Hindlimb muscle (tissue), 1 donor: ENCODE data around the gene COL6A1. TPM values are rescaled to one million over a fixed set of nuclear protein-coding genes. Genes with fewer than 3 reads are reported as not detected.
"Not testable (repeated sequence)": the region's sequence is repeated elsewhere in the genome, so short reads cannot be mapped to it uniquely, and the experiment has no call there.

Experiments used
- DNase-seq: peaks from one replicate; pipeline ENCODE4 v3.0.0-alpha.2; 2013
- polyA plus RNA-seq: library from polyadenylated mRNA; unstranded; fragments of 120-200 nt; gene quantifications from one replicate; pipeline ENCODE4 v1.2.1, GENCODE V29; 2013; ENCODE audit not compliant: insufficient read length

Gene COL6A1
- polyA plus RNA-seq, 1 donor: 430 TPM

- DNase-seq: no peak
Observed at GRCh38 chr21:45969921-45970673, 11.5 kb upstream of the COL6A1 start.

GRCh38 chr21:45970674-45971615 is 10.6 kb upstream of the COL6A1 start:
- DNase-seq: no peak

GRCh38 chr21:45971616-45972352 is 9.8 kb upstream of the COL6A1 start:
- DNase-seq: no peak

GRCh38 chr21:45972353-45972715 is 9.2 kb upstream of the COL6A1 start:
- DNase-seq: no peak

GRCh38 chr21:45972716-45973474 is 8.7 kb upstream of the COL6A1 start:
- DNase-seq: peak; percentile 98

- peak; percentile 93 for DNase-seq
Observed at GRCh38 chr21:45973475-45974072, 8.0 kb upstream of the COL6A1 start.

- DNase-seq: peak; percentile 77
Observed at GRCh38 chr21:45974073-45975019, 7.2 kb upstream of the COL6A1 start.

GRCh38 chr21:45975020-45975666 is 6.4 kb upstream of the COL6A1 start:
- DNase-seq: peak; percentile 82

- DNase-seq: not testable (repeated sequence)
Observed at GRCh38 chr21:45975667-45976409, 5.7 kb upstream of the COL6A1 start.

GRCh38 chr21:45976701-45977311 is 4.8 kb upstream of the COL6A1 start:
- no peak for DNase-seq

GRCh38 chr21:45977396-45977795 is 4.2 kb upstream of the COL6A1 start:
- no peak for DNase-seq

GRCh38 chr21:45979141-45979631 is 2.4 kb upstream of the COL6A1 start:
- no peak for DNase-seq

GRCh38 chr21:45979651-45980050 is 1.9 kb upstream of the COL6A1 start:
- DNase-seq: no peak

GRCh38 chr21:45980271-45980670 is 1.3 kb upstream of the COL6A1 start:
- no peak for DNase-seq

GRCh38 chr21:45980697-45981096 is 873 bp upstream of the COL6A1 start:
- DNase-seq: no peak

- no peak for DNase-seq
Observed at GRCh38 chr21:45982092-45982757, 655 bp downstream of the COL6A1 start.

- DNase-seq: no peak
Observed at GRCh38 chr21:45982758-45983648, 1.4 kb downstream of the COL6A1 start.
